GDM1 (cell line): ENCODE data around the gene MMP28.

Experiments
- DNase-seq: peaks from one replicate; lab custom pipeline; 2025; lab: John Stamatoyannopoulos, UW

Gene MMP28

GRCh38 chr17:35799942-35800341, 4.5 kb upstream of the MMP28 start:
- DNase-seq, result no peak

GRCh38 chr17:35797918-35798317, 2.5 kb upstream of the MMP28 start:
- no peak for DNase-seq

GRCh38 chr17:35797370-35797769, 1.9 kb upstream of the MMP28 start:
- no peak for DNase-seq

- no peak for DNase-seq
These were observed 1.5 kb upstream of the MMP28 start for GRCh38 chr17:35796942-35797341.

- no peak for DNase-seq
These were observed 427 bp upstream of the MMP28 start for GRCh38 chr17:35795871-35796265.

- DNase-seq, result no peak
These were observed 2.2 kb downstream of the MMP28 start for GRCh38 chr17:35793257-35793656.

GRCh38 chr17:35791681-35792350, 3.6 kb downstream of the MMP28 start:
- DNase-seq, result no peak

- DNase-seq, result no peak
These were observed 4.6 kb downstream of the MMP28 start for GRCh38 chr17:35790841-35791240.

- DNase-seq, result no peak
These were observed 6.7 kb downstream of the MMP28 start for GRCh38 chr17:35788477-35789368.

GRCh38 chr17:35786941-35787432, 8.5 kb downstream of the MMP28 start:
- DNase-seq, result no peak

GRCh38 chr17:35784895-35785294, 10.5 kb downstream of the MMP28 start:
- no peak for DNase-seq

GRCh38 chr17:35780950-35781349, 14.5 kb downstream of the MMP28 start:
- no peak for DNase-seq

GRCh38 chr17:35778641-35779196, 16.7 kb downstream of the MMP28 start:
- no peak for DNase-seq

GRCh38 chr17:35775583-35775982, 19.9 kb downstream of the MMP28 start:
- DNase-seq, result no peak

GRCh38 chr17:35775039-35775438, 20.4 kb downstream of the MMP28 start:
- DNase-seq, result no peak

GRCh38 chr17:35774499-35774898, 20.9 kb downstream of the MMP28 start:
- no peak for DNase-seq

GRCh38 chr17:35773679-35774425, 21.6 kb downstream of the MMP28 start:
- peak; percentile 25 for DNase-seq

- DNase-seq, result no peak
These were observed 22.3 kb downstream of the MMP28 start for GRCh38 chr17:35773129-35773528.

- DNase-seq, result no peak
These were observed 25.4 kb downstream of the MMP28 start for GRCh38 chr17:35769895-35770486.

GRCh38 chr17:35768797-35769196, 26.6 kb downstream of the MMP28 start:
- DNase-seq, result no peak

- DNase-seq, result no peak
These were observed 28.4 kb downstream of the MMP28 start for GRCh38 chr17:35766903-35767510.
